Panc1 (cell line): ENCODE data around the gene CTXN1.

Experiments
- POLR2AphosphoS5 ChIP-seq: IDR thresholded peaks from 2 replicates; pipeline ENCODE4 v1.6.1; 2012; ENCODE audit warnings: mild to moderate bottlenecking, low read depth, low read length, moderate library complexity
- SIN3A ChIP-seq: IDR thresholded peaks from 2 replicates; pipeline ENCODE4 v1.6.1; 2012; ENCODE audit warnings: low read depth, mild to moderate bottlenecking, low read length, moderate library complexity, borderline replicate concordance; ENCODE audit not compliant: insufficient read depth
- TCF7L2 ChIP-seq: IDR thresholded peaks from 2 replicates; pipeline ENCODE4 v1.6.1; 2011; ENCODE audit warnings: mild to moderate bottlenecking, low read depth, low read length, inconsistent platforms
- TF ChIP-seq, protein P1 (sequence below): fragments of 450-650 bp; IDR thresholded peaks from 2 replicates; pipeline ENCODE4 v1.5.1; 2017; ENCODE audit warnings: mild to moderate bottlenecking
- TF ChIP-seq, protein P2 (sequence below), 2 experiments: IDR thresholded peaks; 2 replicates each; pipeline ENCODE4 v1.6.1; 2011 to 2012; ENCODE audit warnings: low read depth in 2 of 2, control low read depth in 1 of 2, low read length in 1 of 2, mild to moderate bottlenecking in 1 of 2, moderate library complexity in 1 of 2; ENCODE audit not compliant: insufficient read depth in 1 of 2

DNA sequence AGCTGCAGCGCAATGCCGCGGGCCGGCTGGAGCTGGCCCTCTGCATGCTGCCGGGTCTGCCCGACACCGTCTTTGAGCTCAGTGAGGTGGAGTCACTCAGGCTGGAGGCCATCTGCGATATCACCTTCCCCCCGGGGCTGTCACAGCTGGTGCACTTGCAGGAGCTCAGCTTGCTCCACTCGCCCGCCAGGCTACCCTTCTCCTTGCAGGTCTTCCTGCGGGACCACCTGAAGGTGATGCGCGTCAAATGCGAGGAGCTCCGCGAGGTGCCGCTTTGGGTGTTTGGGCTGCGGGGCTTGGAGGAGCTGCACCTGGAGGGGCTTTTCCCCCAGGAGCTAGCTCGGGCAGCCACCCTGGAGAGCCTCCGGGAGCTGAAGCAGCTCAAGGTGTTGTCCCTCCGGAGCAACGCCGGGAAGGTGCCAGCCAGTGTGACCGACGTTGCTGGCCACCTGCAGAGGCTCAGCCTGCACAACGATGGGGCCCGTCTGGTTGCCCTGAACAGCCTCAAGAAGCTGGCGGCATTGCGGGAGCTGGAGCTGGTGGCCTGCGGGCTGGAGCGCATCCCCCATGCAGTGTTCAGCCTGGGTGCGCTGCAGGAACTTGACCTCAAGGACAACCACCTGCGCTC lies 26.1 kb downstream of the CTXN1 start:
- TF ChIP-seq, protein P1, sequence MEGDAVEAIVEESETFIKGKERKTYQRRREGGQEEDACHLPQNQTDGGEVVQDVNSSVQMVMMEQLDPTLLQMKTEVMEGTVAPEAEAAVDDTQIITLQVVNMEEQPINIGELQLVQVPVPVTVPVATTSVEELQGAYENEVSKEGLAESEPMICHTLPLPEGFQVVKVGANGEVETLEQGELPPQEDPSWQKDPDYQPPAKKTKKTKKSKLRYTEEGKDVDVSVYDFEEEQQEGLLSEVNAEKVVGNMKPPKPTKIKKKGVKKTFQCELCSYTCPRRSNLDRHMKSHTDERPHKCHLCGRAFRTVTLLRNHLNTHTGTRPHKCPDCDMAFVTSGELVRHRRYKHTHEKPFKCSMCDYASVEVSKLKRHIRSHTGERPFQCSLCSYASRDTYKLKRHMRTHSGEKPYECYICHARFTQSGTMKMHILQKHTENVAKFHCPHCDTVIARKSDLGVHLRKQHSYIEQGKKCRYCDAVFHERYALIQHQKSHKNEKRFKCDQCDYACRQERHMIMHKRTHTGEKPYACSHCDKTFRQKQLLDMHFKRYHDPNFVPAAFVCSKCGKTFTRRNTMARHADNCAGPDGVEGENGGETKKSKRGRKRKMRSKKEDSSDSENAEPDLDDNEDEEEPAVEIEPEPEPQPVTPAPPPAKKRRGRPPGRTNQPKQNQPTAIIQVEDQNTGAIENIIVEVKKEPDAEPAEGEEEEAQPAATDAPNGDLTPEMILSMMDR, result no peak
- no peak for TF ChIP-seq TCF7L2
- TF ChIP-seq POLR2AphosphoS5, result no peak
- TF ChIP-seq, protein P2, sequence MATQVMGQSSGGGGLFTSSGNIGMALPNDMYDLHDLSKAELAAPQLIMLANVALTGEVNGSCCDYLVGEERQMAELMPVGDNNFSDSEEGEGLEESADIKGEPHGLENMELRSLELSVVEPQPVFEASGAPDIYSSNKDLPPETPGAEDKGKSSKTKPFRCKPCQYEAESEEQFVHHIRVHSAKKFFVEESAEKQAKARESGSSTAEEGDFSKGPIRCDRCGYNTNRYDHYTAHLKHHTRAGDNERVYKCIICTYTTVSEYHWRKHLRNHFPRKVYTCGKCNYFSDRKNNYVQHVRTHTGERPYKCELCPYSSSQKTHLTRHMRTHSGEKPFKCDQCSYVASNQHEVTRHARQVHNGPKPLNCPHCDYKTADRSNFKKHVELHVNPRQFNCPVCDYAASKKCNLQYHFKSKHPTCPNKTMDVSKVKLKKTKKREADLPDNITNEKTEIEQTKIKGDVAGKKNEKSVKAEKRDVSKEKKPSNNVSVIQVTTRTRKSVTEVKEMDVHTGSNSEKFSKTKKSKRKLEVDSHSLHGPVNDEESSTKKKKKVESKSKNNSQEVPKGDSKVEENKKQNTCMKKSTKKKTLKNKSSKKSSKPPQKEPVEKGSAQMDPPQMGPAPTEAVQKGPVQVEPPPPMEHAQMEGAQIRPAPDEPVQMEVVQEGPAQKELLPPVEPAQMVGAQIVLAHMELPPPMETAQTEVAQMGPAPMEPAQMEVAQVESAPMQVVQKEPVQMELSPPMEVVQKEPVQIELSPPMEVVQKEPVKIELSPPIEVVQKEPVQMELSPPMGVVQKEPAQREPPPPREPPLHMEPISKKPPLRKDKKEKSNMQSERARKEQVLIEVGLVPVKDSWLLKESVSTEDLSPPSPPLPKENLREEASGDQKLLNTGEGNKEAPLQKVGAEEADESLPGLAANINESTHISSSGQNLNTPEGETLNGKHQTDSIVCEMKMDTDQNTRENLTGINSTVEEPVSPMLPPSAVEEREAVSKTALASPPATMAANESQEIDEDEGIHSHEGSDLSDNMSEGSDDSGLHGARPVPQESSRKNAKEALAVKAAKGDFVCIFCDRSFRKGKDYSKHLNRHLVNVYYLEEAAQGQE (IDR thresholded peaks at IDR 0.05; ENCODE audit: insufficient read depth in 1 of 2, low read depth in 2 of 2, low read length in 1 of 2), result no peak
- no peak for TF ChIP-seq SIN3A
